Thyroid gland (tissue), 4 donors: ENCODE results near the gene NKAPD1.

ENCODE experiments used
- POLR2A ChIP-seq, 2 donors: fragments of 450-650 bp; IDR thresholded peaks; one replicate each; pipeline ENCODE4 v1.6.1; 2017; ENCODE audit warnings: antibody characterized with exemption in 2 of 2, mild to moderate bottlenecking in 2 of 2, moderate library complexity in 1 of 2
- TF ChIP-seq, protein P1 (sequence below), 6 experiments: fragments of 200-600 bp in 3 of 6; fragments of 450-650 bp in 3 of 6; sonication (generic) in 3 of 6; IDR thresholded peaks; one replicate each; pipeline ENCODE4 v1.5.1; 2016 to 2019; ENCODE audit warnings: antibody characterized with exemption in 6 of 6, mild to moderate bottlenecking in 2 of 6, inconsistent platforms in 1 of 6, moderate library complexity in 1 of 6

DNA sequence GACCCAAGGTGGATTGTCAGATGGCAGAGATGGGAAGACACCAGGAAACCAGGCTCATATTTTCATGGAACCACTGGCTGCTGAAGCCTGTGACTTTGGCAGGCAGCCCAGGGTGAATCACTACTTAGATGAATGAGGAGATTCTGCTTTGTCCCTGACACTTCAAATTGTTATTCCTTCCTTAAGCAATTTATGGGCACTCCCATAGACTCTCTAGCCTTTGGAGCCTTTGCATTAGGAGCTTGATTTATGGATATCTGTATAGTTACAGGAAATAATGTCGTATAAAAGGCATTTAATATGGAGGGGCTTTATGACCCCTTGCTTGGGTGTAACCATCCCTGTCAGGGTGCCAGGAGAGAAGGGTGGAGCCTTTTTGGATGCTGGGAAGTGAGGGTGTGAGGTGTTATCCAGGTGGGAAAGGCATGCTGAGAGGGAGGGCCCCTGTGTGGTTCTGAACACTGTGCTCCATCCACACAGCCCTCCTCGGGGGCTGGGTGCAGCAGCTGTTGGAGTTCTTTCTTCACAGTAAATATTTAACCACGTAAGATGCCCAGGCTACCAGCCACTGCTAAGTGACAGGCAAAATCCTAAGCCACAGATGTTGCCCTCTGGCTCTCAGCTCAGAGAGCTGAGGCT, 54.5 kb downstream of the NKAPD1 start:
- TF ChIP-seq, protein P1, sequence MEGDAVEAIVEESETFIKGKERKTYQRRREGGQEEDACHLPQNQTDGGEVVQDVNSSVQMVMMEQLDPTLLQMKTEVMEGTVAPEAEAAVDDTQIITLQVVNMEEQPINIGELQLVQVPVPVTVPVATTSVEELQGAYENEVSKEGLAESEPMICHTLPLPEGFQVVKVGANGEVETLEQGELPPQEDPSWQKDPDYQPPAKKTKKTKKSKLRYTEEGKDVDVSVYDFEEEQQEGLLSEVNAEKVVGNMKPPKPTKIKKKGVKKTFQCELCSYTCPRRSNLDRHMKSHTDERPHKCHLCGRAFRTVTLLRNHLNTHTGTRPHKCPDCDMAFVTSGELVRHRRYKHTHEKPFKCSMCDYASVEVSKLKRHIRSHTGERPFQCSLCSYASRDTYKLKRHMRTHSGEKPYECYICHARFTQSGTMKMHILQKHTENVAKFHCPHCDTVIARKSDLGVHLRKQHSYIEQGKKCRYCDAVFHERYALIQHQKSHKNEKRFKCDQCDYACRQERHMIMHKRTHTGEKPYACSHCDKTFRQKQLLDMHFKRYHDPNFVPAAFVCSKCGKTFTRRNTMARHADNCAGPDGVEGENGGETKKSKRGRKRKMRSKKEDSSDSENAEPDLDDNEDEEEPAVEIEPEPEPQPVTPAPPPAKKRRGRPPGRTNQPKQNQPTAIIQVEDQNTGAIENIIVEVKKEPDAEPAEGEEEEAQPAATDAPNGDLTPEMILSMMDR (IDR thresholded peaks at IDR 0.05): no peak
- no peak for TF ChIP-seq POLR2A (IDR thresholded peaks at IDR 0.05)
